SJCRH30 (cell line): ENCODE data around the gene COL20A1. TPM values are rescaled to one million over a fixed set of nuclear protein-coding genes. Genes with fewer than 3 reads are reported as not detected.

Experiments used
- DNase-seq, 2 experiments: peaks; one replicate each; pipeline ENCODE4 v3.0.0-alpha.2; 2015 to 2020
- H3K27ac ChIP-seq: fragments of 250-450 bp; sonication (Bioruptor Pico); 2 replicates; pipeline ENCODE4 v1.5.1; 2020; ENCODE audit warnings: mild to moderate bottlenecking, moderate library complexity
- H3K27me3 ChIP-seq: fragments of 250-450 bp; sonication (Bioruptor Pico); 2 replicates; pipeline ENCODE4 v1.5.1; 2020; ENCODE audit warnings: mild to moderate bottlenecking, moderate library complexity
- H3K36me3 ChIP-seq: fragments of 250-450 bp; sonication (Bioruptor Pico); 2 replicates; pipeline ENCODE4 v1.5.1; 2020; ENCODE audit warnings: mild to moderate bottlenecking, moderate library complexity
- H3K4me1 ChIP-seq: fragments of 250-450 bp; sonication (Bioruptor Pico); 2 replicates; pipeline ENCODE4 v1.5.1; 2020; ENCODE audit warnings: mild to moderate bottlenecking, moderate library complexity
- H3K4me3 ChIP-seq: fragments of 250-450 bp; sonication (Bioruptor Pico); 2 replicates; pipeline ENCODE4 v1.5.1; 2020; ENCODE audit warnings: mild to moderate bottlenecking, moderate library complexity
- H3K9me3 ChIP-seq: fragments of 250-450 bp; sonication (Bioruptor Pico); replicated peaks from 2 replicates; pipeline ENCODE4 v1.5.1; 2020; ENCODE audit warnings: mild to moderate bottlenecking, moderate library complexity
- total RNA-seq: library from RNA; depleted of rRNA; stranded (reverse); fragments of >200 nt; shearing (Covaris generic); gene quantifications from 2 replicates; pipeline ENCODE4 v1.2.3, GENCODE V29; 2014; rRNA removed

COL20A1 gene
- total RNA-seq, 1 experiment from 2014 or later, result not detected

- H3K4me3 ChIP-seq, result no peak overlapping the region
- peaks cover 5% of the 10 kb centered on the region for H3K9me3 ChIP-seq
- H3K27ac ChIP-seq, result no peak overlapping the region
- H3K27me3 ChIP-seq, result peaks cover 39% of the 10 kb centered on the region
- no peaks in the 10 kb centered on the region for H3K36me3 ChIP-seq
- H3K4me1 ChIP-seq, result no peaks in the 10 kb centered on the region
- no peak for DNase-seq
Observed at GRCh38 chr20:63380346-63380870, 87.4 kb downstream of the COL20A1 start.

- no peak overlapping the region for H3K4me3 ChIP-seq
- DNase-seq, result peak in 1 of 2 experiments; percentile 74
- peaks cover 31% of the 10 kb centered on the region for H3K27me3 ChIP-seq
- H3K27ac ChIP-seq, result no peak overlapping the region
- no peaks in the 10 kb centered on the region for H3K36me3 ChIP-seq
- H3K9me3 ChIP-seq, result peaks cover 19% of the 10 kb centered on the region
- no peaks in the 10 kb centered on the region for H3K4me1 ChIP-seq
Observed at GRCh38 chr20:63381781-63382431, 88.9 kb downstream of the COL20A1 start.

- H3K36me3 ChIP-seq, result no peaks in the 10 kb centered on the region
Observed at GRCh38 chr20:63382551-63383300, 89.7 kb downstream of the COL20A1 start.

GRCh38 chr20:63383556-63383955 lies 90.6 kb downstream of the COL20A1 start:
- H3K27me3 ChIP-seq, result peaks cover 16% of the 10 kb centered on the region; the same call in 1 of the 2 replicates

More at GRCh38 chr20:63382551-63383300, 89.7 kb downstream of the COL20A1 start:
- no peak overlapping the region for H3K4me3 ChIP-seq
- H3K4me1 ChIP-seq, result no peaks in the 10 kb centered on the region
- DNase-seq, result no peak
- peaks cover 22% of the 10 kb centered on the region for H3K9me3 ChIP-seq
- H3K27ac ChIP-seq, result no peak overlapping the region
- peaks cover 23% of the 10 kb centered on the region for H3K27me3 ChIP-seq

GRCh38 chr20:63384336-63384735 lies 91.3 kb downstream of the COL20A1 start:
- Histone ChIP-seq H3K36me3 (no peaks in the 10 kb centered on the region), H3K9me3 (peaks cover 22% of the 10 kb centered on the region), H3K27ac (no peak overlapping the region), H3K4me1 (no peaks in the 10 kb centered on the region), H3K27me3 (peaks cover 19% of the 10 kb centered on the region; the same call in 1 of the 2 replicates), H3K4me3 (no peak overlapping the region)
- no peak for DNase-seq

More at GRCh38 chr20:63383556-63383955, 90.6 kb downstream of the COL20A1 start:
- H3K27ac ChIP-seq, result no peak overlapping the region
- H3K4me1 ChIP-seq, result no peaks in the 10 kb centered on the region
- no peaks in the 10 kb centered on the region for H3K36me3 ChIP-seq
- peaks cover 22% of the 10 kb centered on the region for H3K9me3 ChIP-seq
- no peak overlapping the region for H3K4me3 ChIP-seq
- no peak for DNase-seq

Other genes starting within 250 kb of the COL20A1 start
- 83.2 and 84.4 TPM in 2 replicates for gene YTHDF1, start 77.1 kb upstream of the COL20A1 start, total RNA-seq
- gene BIRC7, start 57.3 kb upstream of the COL20A1 start, total RNA-seq, result 0.10 TPM in 1 of 2 replicates, not detected in the other
- 15.5 and 16.4 TPM in 2 replicates for gene NKAIN4, start 38.7 kb upstream of the COL20A1 start, total RNA-seq
- 72.5 and 96.8 TPM in 2 replicates for gene ARFGAP1, start 20.4 kb upstream of the COL20A1 start, total RNA-seq
- 0.06 TPM in 1 of 2 replicates, not detected in the other for gene CHRNA4, start 68.2 kb downstream of the COL20A1 start, total RNA-seq
- not detected in 2 replicates for gene KCNQ2, start 179.5 kb downstream of the COL20A1 start, total RNA-seq
- 0.76 and 1.4 TPM in 2 replicates for gene EEF1A2, start 205.9 kb downstream of the COL20A1 start, total RNA-seq
- gene PPDPF, start 227.6 kb downstream of the COL20A1 start, total RNA-seq, result 149 and 171 TPM in 2 replicates
- gene PTK6, start 244.2 kb downstream of the COL20A1 start, total RNA-seq, result 1.4 TPM in 2 replicates